Parathyroid adenoma (tissue), 2 donors: ENCODE data around the gene PTPRZ1.

Experiments
- H2AFZ ChIP-seq: fragments of 300-600 bp; sonication (generic); one replicate; pipeline ENCODE4 v1.7.0; 2017; ENCODE audit warnings: antibody characterized with exemption, mild to moderate bottlenecking
- H3K27ac ChIP-seq: fragments of 300-600 bp; sonication (generic); one replicate; pipeline ENCODE4 v1.7.0; 2017
- H3K27me3 ChIP-seq: fragments of 300-600 bp; sonication (generic); one replicate; pipeline ENCODE4 v1.7.0; 2017; ENCODE audit warnings: low read length; ENCODE audit not compliant: control insufficient read depth, insufficient read depth
- H3K36me3 ChIP-seq: fragments of 300-600 bp; sonication (generic); one replicate; pipeline ENCODE4 v1.7.0; 2017; ENCODE audit warnings: low read length; ENCODE audit not compliant: control insufficient read depth, insufficient read depth
- H3K4me1 ChIP-seq: fragments of 300-600 bp; sonication (generic); one replicate; pipeline ENCODE4 v1.7.0; 2017; ENCODE audit warnings: control low read depth
- H3K4me2 ChIP-seq: fragments of 300-600 bp; sonication (generic); one replicate; pipeline ENCODE4 v1.7.0; 2017; ENCODE audit warnings: low read length
- H3K4me3 ChIP-seq: fragments of 300-600 bp; sonication (generic); one replicate; pipeline ENCODE4 v1.7.0; 2017; ENCODE audit warnings: low read depth, low read length
- H3K79me2 ChIP-seq: fragments of 300-600 bp; sonication (generic); one replicate; pipeline ENCODE4 v1.7.0; 2017; ENCODE audit warnings: control low read depth
- H3K9ac ChIP-seq: fragments of 300-600 bp; sonication (generic); one replicate; pipeline ENCODE4 v1.7.0; 2017; ENCODE audit warnings: mild to moderate bottlenecking
- H3K9me3 ChIP-seq: fragments of 300-600 bp; sonication (generic); one replicate; pipeline ENCODE4 v1.7.0; 2017; ENCODE audit warnings: low read length; ENCODE audit not compliant: control insufficient read depth
- TF ChIP-seq, protein P1 (sequence below): fragments of 300-600 bp; sonication (generic); IDR thresholded peaks from one replicate; pipeline ENCODE4 v1.7.0; 2017; ENCODE audit warnings: antibody characterized with exemption, mild to moderate bottlenecking
- donor health status: primary hyperparathyroidism.

PTPRZ1 gene

DNA sequence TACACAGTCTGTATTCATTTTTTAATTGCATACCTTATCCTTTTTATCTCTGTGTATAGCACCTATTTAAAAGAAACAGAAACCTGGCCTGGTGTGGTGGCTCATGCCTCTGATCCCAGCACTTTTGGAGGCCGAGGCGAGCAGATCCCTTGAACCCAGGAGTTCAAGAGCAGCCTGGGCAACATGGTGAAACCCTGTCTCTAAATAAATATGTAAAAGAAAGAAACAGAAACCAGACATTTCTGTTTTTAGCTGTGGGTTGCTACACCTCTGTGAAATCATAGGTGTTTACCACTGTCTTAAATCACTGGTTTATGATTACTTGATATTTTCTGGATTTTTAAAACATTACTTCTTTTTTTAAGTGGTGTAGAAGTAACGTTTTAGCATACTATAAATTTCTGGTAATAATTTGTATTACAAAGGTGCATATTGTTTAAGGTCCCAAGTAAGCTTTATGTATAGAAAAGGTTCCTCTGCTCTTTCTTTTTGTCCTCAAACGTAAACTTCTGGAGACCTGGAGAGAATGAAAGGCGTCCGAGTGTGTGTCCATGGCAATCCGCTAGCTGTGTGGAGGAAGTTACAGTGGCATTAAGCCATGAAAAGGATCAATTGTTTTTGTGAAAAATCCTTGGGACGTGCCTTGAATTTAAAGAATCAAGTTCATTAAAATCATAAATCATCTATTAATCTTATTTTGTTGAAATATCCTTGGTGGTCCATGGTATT, 41.1 kb downstream of the PTPRZ1 start:
- TF ChIP-seq, protein P1, sequence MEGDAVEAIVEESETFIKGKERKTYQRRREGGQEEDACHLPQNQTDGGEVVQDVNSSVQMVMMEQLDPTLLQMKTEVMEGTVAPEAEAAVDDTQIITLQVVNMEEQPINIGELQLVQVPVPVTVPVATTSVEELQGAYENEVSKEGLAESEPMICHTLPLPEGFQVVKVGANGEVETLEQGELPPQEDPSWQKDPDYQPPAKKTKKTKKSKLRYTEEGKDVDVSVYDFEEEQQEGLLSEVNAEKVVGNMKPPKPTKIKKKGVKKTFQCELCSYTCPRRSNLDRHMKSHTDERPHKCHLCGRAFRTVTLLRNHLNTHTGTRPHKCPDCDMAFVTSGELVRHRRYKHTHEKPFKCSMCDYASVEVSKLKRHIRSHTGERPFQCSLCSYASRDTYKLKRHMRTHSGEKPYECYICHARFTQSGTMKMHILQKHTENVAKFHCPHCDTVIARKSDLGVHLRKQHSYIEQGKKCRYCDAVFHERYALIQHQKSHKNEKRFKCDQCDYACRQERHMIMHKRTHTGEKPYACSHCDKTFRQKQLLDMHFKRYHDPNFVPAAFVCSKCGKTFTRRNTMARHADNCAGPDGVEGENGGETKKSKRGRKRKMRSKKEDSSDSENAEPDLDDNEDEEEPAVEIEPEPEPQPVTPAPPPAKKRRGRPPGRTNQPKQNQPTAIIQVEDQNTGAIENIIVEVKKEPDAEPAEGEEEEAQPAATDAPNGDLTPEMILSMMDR, result no peak
- no peaks in the 10 kb centered on the region for H3K4me1 ChIP-seq
- H3K9ac ChIP-seq, result no peak overlapping the region
- no peaks in the 10 kb centered on the region for H3K36me3 ChIP-seq
- H3K27ac ChIP-seq, result no peak overlapping the region
- no peaks in the 10 kb centered on the region for H3K27me3 ChIP-seq
- no peaks in the 10 kb centered on the region for H3K9me3 ChIP-seq
- no peaks in the 10 kb centered on the region for H3K79me2 ChIP-seq
- H2AFZ ChIP-seq, result no peak overlapping the region
- H3K4me3 ChIP-seq, result no peak overlapping the region
- no peak overlapping the region for H3K4me2 ChIP-seq

DNA sequence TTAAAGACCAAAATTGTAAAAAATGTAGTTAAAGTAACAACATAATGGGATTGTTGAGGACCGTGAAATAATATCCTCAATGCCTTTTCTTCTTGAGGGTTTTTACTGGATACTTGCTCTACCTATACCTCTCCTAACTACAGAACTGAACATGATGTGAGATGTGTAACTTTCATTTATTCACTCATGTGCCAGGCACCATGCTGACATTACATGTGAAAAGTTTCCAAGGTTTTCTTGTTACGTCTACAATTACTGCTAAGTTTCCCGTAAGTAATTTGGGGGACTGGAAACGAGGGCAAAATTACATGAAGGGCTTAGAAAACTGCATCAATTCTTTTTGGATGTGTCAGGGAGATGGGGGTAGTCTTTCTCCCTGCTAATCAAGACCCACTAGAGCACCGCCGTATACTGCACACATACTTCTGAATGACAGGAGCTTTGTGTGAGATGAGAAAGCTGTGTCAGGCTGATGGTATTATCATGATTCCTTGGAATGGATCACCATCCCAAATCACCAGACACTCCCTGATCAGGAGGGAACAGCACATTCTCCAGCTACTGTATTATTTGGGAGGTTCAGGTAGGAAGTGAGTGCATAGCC, 41.8 kb downstream of the PTPRZ1 start:
- Histone ChIP-seq H3K79me2 (no peaks in the 10 kb centered on the region), H3K4me1 (no peaks in the 10 kb centered on the region), H3K9me3 (no peaks in the 10 kb centered on the region), H2AFZ (no peak overlapping the region), H3K4me3 (no peak overlapping the region), H3K36me3 (no peaks in the 10 kb centered on the region), H3K4me2 (no peak overlapping the region), H3K9ac (no peak overlapping the region), H3K27ac (no peak overlapping the region), H3K27me3 (no peaks in the 10 kb centered on the region)
- TF ChIP-seq, protein P1, result no peak

DNA sequence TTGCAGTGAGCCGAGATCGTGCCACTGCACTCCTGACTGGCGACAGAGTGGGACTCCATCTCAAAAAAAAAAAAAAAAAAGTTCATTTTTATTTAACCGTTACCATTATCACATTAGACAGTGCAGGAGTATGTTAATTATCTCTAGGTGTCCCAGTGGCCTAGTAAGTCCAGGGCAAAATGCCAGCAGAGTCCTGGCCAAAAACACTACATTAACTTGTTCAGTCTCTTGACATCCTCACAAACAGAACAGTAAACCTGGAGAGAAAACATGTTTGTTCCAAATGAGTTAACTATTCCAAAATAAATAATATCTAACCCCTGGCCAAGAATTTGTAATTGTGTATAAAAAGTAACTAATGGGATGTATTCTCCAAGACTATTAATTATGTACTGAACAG, 43.2 kb downstream of the PTPRZ1 start:
- H3K4me2 ChIP-seq, result no peak overlapping the region
- H3K4me1 ChIP-seq, result no peaks in the 10 kb centered on the region
- H3K4me3 ChIP-seq, result no peak overlapping the region
- H3K79me2 ChIP-seq, result no peaks in the 10 kb centered on the region
- no peaks in the 10 kb centered on the region for H3K27me3 ChIP-seq
- TF ChIP-seq, protein P1, result no peak
- H3K27ac ChIP-seq, result no peak overlapping the region
- H2AFZ ChIP-seq, result no peak overlapping the region
- H3K9ac ChIP-seq, result no peak overlapping the region
- H3K9me3 ChIP-seq, result no peaks in the 10 kb centered on the region
- H3K36me3 ChIP-seq, result no peaks in the 10 kb centered on the region

DNA sequence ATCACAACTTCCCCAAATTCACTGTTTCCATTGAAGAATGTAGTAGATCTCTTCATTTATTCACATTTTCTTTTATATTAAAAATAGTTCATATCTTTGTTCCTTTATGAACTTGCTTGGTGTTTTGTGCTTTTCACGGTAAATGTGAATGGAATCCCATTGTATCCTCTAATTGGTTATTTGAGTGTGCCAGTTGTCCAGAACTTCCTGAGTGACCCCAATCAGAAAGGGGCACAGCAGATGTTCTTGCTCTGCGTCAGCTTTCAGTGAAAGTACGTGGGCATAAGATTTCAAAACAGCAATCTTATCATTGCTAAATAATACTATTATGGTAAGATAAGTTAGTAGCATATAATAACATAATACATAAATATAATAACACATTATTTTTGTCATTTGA, 47.0 kb downstream of the PTPRZ1 start:
- H3K4me3 ChIP-seq, result no peak overlapping the region
- no peaks in the 10 kb centered on the region for H3K9me3 ChIP-seq
- H2AFZ ChIP-seq, result no peak overlapping the region
- no peak overlapping the region for H3K9ac ChIP-seq
- H3K36me3 ChIP-seq, result no peaks in the 10 kb centered on the region
- H3K27ac ChIP-seq, result no peak overlapping the region
- no peaks in the 10 kb centered on the region for H3K4me1 ChIP-seq
- no peaks in the 10 kb centered on the region for H3K27me3 ChIP-seq
- no peaks in the 10 kb centered on the region for H3K79me2 ChIP-seq
- TF ChIP-seq, protein P1, result no peak
- no peak overlapping the region for H3K4me2 ChIP-seq
